DOHH2 (cell line): ENCODE data around the gene ADAR.

ENCODE experiments used
- EZH2phosphoT487 ChIP-seq: fragments of 200-600 bp; sonication (generic); IDR thresholded peaks from 2 replicates; pipeline ENCODE4 v1.6.1; 2017; ENCODE audit warnings: borderline replicate concordance, mild to moderate bottlenecking, antibody characterized with exemption, low read length, moderate library complexity, mixed read lengths
- TF ChIP-seq, protein P1 (sequence below): fragments of 200-600 bp; sonication (generic); IDR thresholded peaks from one replicate; pipeline ENCODE4 v1.5.1; 2014; ENCODE audit warnings: antibody characterized with exemption, mild to moderate bottlenecking, low read depth, low read length; ENCODE audit not compliant: poor library complexity, severe bottlenecking

DNA sequence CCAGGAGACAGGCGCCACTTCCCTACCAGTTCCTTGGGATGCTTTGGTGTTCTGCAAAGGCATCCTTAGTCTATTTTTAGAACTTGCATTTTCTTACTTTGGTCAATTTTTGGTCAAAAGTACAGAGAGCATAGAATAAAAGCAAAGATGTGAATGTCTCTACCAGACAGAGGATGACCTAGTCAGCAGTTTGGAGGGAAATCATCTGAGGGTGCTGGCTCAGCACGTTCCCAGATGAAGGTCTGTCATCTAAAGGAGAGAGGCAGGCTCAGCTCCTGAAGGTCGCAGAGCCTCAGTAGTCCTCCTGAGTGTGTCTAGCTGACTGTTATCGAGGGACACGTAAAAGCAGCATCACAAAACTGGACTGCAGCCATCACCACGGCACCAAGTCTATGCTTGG is 25.1 kb downstream of the ADAR start:
- TF ChIP-seq, protein P1, sequence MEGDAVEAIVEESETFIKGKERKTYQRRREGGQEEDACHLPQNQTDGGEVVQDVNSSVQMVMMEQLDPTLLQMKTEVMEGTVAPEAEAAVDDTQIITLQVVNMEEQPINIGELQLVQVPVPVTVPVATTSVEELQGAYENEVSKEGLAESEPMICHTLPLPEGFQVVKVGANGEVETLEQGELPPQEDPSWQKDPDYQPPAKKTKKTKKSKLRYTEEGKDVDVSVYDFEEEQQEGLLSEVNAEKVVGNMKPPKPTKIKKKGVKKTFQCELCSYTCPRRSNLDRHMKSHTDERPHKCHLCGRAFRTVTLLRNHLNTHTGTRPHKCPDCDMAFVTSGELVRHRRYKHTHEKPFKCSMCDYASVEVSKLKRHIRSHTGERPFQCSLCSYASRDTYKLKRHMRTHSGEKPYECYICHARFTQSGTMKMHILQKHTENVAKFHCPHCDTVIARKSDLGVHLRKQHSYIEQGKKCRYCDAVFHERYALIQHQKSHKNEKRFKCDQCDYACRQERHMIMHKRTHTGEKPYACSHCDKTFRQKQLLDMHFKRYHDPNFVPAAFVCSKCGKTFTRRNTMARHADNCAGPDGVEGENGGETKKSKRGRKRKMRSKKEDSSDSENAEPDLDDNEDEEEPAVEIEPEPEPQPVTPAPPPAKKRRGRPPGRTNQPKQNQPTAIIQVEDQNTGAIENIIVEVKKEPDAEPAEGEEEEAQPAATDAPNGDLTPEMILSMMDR: no peak
- TF ChIP-seq EZH2phosphoT487: no peak
